CD4-positive, alpha-beta T cell treated with Interleukin-6 for 4 hours (primary cell): ENCODE data around the gene ENTPD6.
"Not testable (repeated sequence)": the region's sequence is repeated elsewhere in the genome, so short reads cannot be mapped to it uniquely, and the experiment has no call there.

Experiments
- DNase-seq: peaks from one replicate; pipeline ENCODE4 v3.0.0-alpha.2; 2020; ENCODE audit warnings: mixed read lengths

The ENTPD6 gene

DNA sequence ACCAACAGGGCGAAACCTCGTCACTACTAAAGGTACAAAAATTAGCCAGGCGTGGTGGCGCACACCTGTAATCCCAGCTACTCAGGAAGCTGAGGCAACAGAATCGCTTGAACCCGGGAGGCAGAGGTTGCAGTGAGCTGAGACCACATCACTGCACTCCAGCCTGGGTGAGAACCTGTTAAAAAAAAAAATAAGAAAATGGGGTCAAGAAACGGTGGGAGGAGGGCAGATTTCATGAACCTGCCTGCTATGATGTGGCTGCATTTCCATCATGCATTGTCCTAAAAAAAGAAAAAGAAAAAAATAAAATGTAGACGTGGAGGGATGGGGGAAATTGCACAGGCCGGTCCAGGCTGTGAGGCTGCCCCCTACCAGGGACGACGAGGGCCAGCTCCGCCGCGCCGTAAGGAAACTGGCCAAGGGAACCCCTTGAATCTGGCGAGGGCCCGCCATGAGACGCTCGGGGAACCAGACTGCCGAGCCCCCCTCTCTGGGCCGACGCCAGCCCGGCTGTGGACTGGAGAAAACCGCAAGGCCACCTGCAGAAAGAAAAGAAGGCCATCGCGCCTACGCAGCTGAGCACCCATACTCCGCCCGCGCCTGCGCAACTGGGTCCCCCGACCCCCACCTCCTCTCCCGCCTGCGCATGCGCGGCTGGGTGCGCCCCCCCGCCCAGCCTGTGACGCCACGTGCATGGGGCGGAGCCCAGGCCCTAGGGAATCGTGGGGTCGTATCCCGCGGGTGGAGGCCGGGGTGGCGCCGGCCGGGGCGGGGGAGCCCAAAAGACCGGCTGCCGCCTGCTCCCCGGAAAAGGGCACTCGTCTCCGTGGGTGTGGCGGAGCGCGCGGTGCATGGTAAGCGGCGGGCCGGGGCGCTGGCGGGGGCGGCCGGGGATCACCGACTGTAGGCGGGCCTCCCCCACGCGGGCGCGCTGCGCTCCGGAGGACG lies at the start of gene ENTPD6:
Gene ENTPD6 (plus strand): TSS at position 699 of the 948 bp plus-strand sequence. CDS start 10,825 bp downstream, outside the sequence.
- DNase-seq, result peak; percentile 95

GRCh38 chr20:25146976-25147375 lies 48.5 kb upstream of the ENTPD6 start:
- DNase-seq, result no peak

GRCh38 chr20:25147716-25148115 lies 47.8 kb upstream of the ENTPD6 start:
- DNase-seq, result no peak

GRCh38 chr20:25148181-25148981 lies 47.1 kb upstream of the ENTPD6 start:
- peak; percentile 72 for DNase-seq

DNA sequence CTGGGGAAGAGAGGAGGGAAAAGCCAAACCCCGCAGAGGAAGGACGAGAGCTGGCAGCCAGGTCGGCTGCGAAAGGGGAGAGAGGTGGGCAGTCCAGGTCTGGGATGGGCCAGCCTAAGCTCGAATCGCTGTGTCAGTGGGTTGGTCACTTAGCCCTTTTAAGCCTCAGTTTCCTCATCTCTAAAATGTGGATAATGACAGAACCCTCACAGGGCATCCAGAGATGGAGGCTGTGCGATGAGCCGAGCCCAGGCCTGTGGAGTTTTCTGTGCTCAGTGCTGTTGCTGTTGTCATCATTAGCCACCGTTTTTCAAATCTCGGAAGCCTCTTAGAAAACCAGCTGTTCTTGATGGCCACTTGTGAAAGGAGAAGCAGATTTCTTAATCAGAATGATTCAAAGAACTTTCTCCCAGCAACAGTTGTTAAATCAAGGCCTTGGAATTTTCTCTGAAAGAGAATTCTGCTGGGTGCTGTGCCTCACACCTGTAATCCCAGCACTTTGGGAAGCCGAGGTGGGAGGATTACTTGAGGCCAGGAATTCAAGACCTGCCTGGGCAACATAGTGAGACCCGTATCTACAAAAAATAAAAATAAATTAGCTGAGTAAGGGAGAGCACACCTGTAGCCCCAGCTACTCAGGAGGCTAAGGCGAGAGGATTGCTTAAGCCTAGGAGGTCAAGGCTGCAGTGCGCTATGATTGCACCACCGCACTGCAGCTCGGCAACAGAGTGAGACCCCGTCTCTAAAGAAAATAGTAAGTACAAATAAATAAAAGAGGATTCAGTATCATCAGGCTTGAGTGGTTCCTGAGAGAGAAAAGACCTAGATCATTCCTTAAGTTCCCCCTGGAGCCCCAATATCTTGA lies 46.3 kb upstream of the ENTPD6 start:
- DNase-seq, result no peak

GRCh38 chr20:25150016-25150415 lies 45.5 kb upstream of the ENTPD6 start:
- DNase-seq, result no peak

DNA sequence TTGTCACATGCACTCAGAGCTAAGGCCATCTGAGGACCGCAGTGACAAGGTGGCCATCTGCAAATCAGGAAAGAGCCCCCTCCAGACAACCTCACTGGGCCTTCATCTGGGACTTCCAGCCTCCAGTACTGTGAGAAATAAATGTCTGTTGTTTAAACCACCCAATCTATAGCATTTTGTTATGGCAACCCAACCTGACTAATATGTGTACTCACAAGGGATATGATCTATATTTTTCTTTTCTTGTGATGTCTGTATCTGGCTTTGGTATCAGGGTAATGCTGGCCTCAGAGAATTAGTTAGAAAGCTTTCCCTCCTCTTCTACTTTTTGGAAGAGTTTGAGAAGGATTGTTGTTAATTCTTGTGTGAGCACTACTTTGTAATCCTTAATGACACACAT lies 37.5 kb upstream of the ENTPD6 start:
- DNase-seq, result no peak

DNA sequence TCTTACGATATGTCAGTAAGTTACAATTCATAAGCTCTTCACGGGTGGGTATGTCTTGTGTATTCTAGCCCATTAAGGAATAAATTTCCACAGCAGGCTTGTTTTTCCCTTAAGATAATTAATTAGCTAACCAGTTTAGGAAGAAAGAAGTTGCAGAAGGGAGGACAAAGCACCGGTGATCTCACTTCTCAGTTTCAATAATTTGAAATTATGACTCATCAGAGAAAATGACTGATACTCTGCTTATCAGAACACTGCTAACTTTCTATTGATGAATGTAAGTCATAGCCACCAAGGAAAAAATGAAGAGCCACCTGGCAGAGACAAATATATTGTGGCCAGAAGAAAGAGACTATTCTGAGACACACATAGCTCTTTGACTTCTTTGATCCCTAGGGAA lies 35.0 kb upstream of the ENTPD6 start:
- DNase-seq, result no peak

DNA sequence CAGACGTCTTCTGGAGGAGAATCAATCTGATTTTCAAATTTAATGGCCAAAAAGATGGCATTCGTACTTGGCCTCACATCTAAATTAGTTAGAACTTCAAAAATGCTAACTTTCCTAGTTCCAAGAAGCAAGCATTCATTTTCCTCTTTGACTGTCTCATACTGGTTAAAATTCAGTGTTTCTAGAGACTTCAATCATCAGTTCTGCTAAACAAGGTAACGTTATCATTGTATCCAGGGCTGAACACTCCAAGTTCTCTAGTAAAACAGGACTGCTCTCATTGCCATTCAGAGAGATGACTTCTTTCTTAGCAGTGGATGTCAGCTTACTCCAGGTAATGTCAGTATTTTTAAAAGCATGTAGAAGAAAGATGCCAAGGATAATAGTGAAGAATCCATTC lies 34.6 kb upstream of the ENTPD6 start:
- DNase-seq, result no peak

DNA sequence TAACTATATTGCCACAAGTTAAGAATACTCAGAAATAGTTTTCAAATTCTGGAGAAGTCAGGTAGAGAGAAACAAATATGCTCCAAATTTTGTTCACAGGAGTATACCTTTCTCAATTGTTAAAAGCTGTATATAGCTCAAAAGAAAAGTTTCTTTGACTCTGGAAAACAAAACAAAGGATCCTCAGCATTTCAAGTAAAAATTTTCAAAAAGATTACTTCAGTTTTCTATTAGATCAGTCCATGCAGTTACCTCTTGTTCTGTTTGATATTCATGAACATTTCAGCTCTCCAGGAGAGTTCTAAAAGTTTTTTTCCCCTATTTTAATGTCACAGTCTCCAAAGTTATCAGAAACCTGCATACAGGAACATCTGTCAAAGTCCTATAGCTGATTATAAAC lies 30.4 kb upstream of the ENTPD6 start:
- DNase-seq, result no peak

DNA sequence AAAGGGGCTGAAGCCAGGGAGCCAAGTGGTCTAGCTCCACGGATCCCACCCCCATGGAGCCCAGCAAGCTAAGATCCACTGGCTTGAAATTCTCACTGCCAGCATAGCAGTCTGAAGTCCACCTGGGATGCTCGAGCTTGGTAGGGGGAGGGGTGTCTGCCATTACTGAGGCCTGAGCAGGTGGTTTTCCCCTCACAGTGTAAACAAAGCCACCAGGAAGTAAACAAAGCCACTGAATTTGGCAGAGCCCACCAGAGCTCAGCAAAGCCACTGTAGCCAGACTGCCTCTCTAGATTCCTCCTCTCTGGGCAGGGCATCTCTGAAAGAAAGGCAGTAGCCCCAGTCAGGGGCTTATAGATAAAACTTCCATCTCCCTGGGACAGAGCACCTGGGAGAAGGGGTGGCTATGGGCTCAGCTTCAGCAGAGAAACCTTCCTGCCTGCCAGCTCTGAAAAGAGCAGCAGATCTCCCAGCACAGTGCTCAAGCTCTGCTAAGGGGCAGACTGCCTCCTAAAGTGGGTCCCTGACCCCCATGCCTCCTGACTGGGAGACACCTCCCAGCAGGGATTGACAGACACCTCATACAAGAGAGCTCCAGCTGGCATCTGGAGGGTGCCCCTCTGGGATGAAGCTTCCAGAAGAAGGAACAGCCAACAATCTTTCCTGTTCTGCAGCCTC lies 29.3 kb upstream of the ENTPD6 start:
- DNase-seq, result not testable (repeated sequence)

GRCh38 chr20:25173321-25173720 lies 22.2 kb upstream of the ENTPD6 start:
- no peak for DNase-seq

DNA sequence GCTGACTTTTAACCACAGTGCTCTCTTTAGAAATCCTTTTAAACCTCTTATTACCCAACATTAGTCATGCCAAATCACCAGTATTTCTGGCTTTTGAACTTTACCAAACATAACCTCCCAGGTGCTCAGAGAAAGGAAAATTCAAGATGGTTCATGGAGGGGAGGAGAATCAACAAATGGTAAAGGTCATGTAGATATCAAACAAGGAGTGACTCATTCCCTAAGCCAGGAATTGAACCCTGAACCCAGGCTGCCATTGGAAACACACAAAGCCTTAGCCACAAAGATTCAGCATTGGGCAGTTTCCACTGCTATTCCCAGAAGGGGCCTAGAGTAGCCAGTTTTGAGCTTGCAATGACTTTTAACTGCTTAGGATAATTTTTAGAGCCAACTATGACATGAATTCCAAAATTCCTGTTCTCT lies 21.6 kb upstream of the ENTPD6 start:
- DNase-seq, result no peak

- DNase-seq, result no peak
Observed at GRCh38 chr20:25176184-25176583, 19.3 kb upstream of the ENTPD6 start.

DNA sequence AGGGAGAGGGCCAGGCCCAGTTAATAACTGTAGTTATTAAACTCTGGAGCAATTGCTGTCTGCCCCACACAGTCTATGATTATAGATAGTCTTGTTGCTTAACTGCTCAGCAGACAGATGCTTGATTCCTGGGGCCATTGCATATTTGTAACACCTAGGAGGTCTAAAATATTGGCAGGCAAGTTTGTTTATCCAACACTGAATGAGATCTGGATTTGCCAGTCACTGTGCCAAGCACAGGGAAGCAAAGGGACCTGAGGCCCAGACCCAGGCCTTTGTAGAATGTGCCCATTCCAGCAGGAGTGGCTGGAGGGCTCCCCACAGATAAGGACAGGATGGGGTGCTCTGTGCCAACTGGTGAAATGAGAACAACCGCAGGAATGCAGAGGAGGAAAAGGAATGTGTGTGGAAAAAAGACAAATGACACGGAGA lies 17.6 kb upstream of the ENTPD6 start:
- DNase-seq, result no peak

DNA sequence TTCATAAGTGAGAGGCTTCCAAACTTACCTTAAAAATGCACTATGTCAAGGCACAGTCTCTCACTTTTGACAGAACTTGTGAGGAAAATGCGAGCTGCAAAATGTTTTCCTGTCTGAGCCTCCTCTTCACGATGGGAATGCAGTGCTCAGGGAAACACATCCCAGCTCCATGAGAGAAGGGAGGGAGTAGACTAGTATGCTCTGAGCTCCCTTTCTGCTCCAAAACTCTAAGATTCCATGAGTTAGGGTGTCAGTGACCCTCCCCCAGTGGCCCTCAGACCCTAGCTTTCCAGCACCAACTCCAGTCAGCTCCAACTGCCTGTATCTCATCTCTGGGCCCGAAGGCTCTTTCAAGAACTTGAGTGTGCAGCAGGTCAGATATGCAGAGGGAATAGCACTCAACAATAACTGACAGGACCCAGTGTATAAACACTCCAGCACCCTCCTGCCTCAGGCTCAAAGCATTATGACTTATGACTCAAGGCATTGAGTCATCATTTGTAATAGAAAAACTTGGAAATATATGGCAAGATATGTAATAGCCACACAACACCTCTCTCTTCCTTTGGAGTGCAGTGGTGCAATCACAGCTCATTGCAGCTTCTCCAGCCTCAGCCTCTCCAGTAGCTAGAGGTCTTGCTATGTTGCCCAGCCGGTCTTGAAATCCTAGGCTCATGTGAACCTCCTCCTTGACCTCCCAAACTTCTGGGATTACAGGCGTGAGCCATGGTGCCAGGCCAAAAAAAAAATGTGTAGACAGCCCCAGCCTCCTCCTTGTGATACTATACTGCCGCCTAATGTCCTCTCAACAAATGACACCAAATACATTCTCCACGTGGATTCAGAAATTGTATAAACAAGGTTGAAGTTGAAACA lies 16.7 kb upstream of the ENTPD6 start:
- peak; percentile 16 for DNase-seq

GRCh38 chr20:25179439-25180089 lies 15.9 kb upstream of the ENTPD6 start:
- DNase-seq, result no peak

DNA sequence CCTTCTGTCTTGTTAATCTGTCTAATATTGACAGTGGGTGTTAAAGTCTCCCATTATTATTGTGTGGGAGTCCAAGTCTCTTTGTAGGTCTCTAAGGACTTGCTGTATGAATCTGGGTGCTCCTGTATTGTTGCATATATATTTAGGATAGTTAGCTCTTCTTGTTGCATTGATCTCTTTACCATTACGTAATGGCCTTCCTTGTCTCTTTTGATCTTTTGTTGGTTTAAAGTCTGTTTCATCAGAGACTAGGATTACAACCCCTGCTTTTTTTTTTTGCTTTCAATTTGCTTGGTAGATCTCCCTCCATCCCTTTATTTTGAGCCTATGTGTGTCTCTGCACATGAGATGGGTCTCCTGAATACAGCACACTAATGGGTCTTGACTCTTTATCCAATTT lies 11.1 kb upstream of the ENTPD6 start:
- DNase-seq, result not testable (repeated sequence)

- DNase-seq, result no peak
Observed at GRCh38 chr20:25187220-25187619, 8.3 kb upstream of the ENTPD6 start.

- DNase-seq, result no peak
Observed at GRCh38 chr20:25187635-25188034, 7.9 kb upstream of the ENTPD6 start.

DNA sequence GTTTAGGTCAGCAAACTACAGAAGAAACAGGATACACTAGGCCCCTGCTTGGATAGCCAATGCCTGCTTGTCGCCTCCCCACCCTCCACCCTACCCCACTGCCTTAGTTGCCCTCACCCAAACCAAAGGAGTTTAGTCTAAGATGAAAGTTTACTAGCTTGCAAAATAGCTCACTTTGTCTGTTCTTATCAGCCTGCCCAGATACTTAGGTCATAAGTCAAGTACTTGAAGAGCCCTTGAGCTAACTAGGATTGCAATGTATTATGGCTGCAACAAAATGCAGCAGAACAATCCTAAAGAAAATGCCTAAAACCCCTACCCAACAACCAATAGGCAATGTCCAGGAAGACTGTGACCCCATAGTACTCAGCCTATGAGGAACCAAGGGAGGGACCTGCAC lies 7.3 kb upstream of the ENTPD6 start:
- no peak for DNase-seq
